HL-60 (cell line): ENCODE measurements around the gene PLIN1.
"Not testable (repeated sequence)": the region's sequence is repeated elsewhere in the genome, so short reads cannot be mapped to it uniquely, and the experiment has no call there.

Experiments
- DNase-seq, 2 experiments: peaks; one replicate each; pipeline ENCODE4 v3.0.0-alpha.2; 2010 to 2020; ENCODE audit warnings: low read depth in 1 of 2, low spot score in 1 of 2
- H3K27ac ChIP-seq: fragments of 250-450 bp; sonication (Bioruptor Pico); replicated peaks from 2 replicates; pipeline ENCODE4 v1.5.1; 2020; ENCODE audit warnings: mild to moderate bottlenecking, moderate library complexity
- H3K27me3 ChIP-seq: fragments of 250-450 bp; sonication (Bioruptor Pico); 2 replicates; pipeline ENCODE4 v1.5.1; 2021; ENCODE audit warnings: mild to moderate bottlenecking, moderate library complexity; ENCODE audit not compliant: insufficient read depth, poor library complexity, severe bottlenecking
- H3K4me3 ChIP-seq: replicated peaks from 2 replicates; pipeline ENCODE4 v1.5.1; 2011; ENCODE audit warnings: mild to moderate bottlenecking, control low read depth, low read length; ENCODE audit not compliant: insufficient read depth
- CTCF ChIP-seq: IDR thresholded peaks from one replicate; pipeline ENCODE4 v1.5.1; 2011; ENCODE audit warnings: low read length, control low read depth, inconsistent platforms; ENCODE audit not compliant: insufficient read depth
- GABPA ChIP-seq: IDR thresholded peaks from 2 replicates; pipeline ENCODE4 v1.6.1; 2012; ENCODE audit warnings: low read depth
- POLR2AphosphoS5 ChIP-seq: IDR thresholded peaks from 2 replicates; pipeline ENCODE4 v1.6.1; 2012; ENCODE audit warnings: low read depth
- REST ChIP-seq: IDR thresholded peaks from 2 replicates; pipeline ENCODE4 v1.6.1; 2012; ENCODE audit warnings: low read depth; ENCODE audit not compliant: insufficient replicate concordance
- SPI1 ChIP-seq: IDR thresholded peaks from 2 replicates; pipeline ENCODE4 v1.6.1; 2012; ENCODE audit warnings: low read depth, mild to moderate bottlenecking, borderline replicate concordance

PLIN1 gene

GRCh38 chr15:89693091-89693490, 13.9 kb upstream of the PLIN1 start:
- no peak for TF ChIP-seq SPI1
- TF ChIP-seq CTCF, result no peak
- no peak for TF ChIP-seq REST
- no peak for TF ChIP-seq POLR2AphosphoS5
- TF ChIP-seq GABPA, result no peak
- H3K27ac ChIP-seq, result no peak overlapping the region
- H3K27me3 ChIP-seq, result peaks cover 2% of the 10 kb centered on the region
- DNase-seq, result no peak
- H3K4me3 ChIP-seq, result no peak overlapping the region

- Histone ChIP-seq H3K27ac (peak within 1 kb of the TSS; percentile 46), H3K27me3 (no peaks in the 10 kb centered on the region), H3K4me3 (peak within 1 kb of the TSS; percentile 96)
- peak; percentile 87 for TF ChIP-seq GABPA
- no peak for TF ChIP-seq SPI1
- DNase-seq, result peak; percentile 67 to 72
These were observed 11.4 kb upstream of the PLIN1 start, which contains the start of the genes PEX11A and WDR93 for GRCh38 chr15:89690276-89691218. PEX11A (minus strand) TSS chr15:89690754; CDS start chr15:89690632, 122 bp downstream. WDR93 (plus strand) TSS chr15:89690811; CDS start chr15:89701747, 10,936 bp downstream.

DNA sequence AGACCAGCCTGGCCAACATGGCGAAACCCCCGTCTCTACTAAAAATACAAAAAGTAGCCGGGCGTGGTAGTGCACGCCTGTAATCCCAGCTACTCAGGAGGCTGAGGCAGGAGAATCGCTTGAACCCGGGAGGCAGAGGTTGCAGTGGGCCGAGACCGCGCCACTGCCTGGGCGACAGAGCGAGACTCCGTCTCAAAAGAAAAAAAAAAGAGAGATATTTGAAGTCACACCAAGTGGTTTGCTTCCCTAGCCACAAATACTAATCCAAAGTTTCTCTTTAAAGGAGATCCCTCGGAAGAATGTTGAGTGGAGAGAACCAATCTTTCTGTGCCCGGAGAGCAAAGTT, 10.7 kb upstream of the PLIN1 start:
- DNase-seq, H3K27me3 ChIP-seq, H3K27ac ChIP-seq: not testable (repeated sequence)
- peak overlapping the region; percentile 96 for H3K4me3 ChIP-seq

DNA sequence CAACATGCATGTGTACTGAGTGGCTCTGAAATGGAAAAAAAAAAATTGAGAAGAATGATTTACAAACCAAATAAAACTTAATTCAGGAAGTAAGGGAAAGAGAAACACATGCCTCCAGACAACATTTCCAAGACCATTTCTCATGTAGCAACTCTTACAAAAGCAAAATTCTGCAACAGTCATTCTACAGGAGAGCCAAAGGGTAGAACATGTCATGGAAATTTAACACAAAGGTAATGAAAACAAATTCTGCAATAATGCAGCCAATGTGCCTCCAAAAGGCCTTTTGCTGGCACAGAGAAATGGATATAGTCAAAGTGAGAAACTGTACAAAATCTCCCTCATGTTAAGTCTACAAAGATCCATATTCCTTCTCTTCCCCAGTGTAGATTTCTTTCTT, 7.4 kb upstream of the PLIN1 start:
- TF ChIP-seq GABPA, result no peak
- no peak for TF ChIP-seq REST
- TF ChIP-seq POLR2AphosphoS5, result no peak
- TF ChIP-seq CTCF, result no peak
- Histone ChIP-seq H3K27me3 (no peaks in the 10 kb centered on the region), H3K27ac (no peak overlapping the region), H3K4me3 (no peak overlapping the region)
- DNase-seq, result no peak

DNA sequence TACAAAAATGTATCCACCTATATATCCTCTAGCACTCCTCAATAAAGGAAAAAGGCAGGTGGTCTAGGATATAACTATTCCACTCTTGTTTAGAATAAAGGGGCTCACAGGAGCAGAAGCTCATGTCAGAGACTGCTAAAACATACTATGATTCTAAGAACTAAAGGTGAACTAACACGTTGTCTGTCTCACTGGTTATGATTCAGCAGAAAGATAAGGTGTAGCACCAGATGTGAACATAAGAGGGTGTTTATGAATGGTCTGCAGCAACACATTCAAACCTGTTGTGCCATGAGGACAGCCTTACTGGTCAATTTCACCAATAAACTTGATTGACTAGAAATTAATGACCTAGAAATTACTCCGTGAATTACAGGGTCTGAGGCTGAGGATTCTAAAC, 6.8 kb upstream of the PLIN1 start:
- no peaks in the 10 kb centered on the region for H3K27me3 ChIP-seq
- H3K27ac ChIP-seq, result no peak overlapping the region
- TF ChIP-seq GABPA, result no peak
- no peak for TF ChIP-seq REST
- no peak for TF ChIP-seq SPI1
- no peak for TF ChIP-seq POLR2AphosphoS5
- TF ChIP-seq CTCF, result no peak
- DNase-seq, result no peak
- H3K4me3 ChIP-seq, result no peak overlapping the region
